ENCODE results near the gene ERFE.

- TF ChIP-seq, protein P1, sequence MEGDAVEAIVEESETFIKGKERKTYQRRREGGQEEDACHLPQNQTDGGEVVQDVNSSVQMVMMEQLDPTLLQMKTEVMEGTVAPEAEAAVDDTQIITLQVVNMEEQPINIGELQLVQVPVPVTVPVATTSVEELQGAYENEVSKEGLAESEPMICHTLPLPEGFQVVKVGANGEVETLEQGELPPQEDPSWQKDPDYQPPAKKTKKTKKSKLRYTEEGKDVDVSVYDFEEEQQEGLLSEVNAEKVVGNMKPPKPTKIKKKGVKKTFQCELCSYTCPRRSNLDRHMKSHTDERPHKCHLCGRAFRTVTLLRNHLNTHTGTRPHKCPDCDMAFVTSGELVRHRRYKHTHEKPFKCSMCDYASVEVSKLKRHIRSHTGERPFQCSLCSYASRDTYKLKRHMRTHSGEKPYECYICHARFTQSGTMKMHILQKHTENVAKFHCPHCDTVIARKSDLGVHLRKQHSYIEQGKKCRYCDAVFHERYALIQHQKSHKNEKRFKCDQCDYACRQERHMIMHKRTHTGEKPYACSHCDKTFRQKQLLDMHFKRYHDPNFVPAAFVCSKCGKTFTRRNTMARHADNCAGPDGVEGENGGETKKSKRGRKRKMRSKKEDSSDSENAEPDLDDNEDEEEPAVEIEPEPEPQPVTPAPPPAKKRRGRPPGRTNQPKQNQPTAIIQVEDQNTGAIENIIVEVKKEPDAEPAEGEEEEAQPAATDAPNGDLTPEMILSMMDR (IDR thresholded peaks at IDR 0.05) = no peak
- no peak for TF ChIP-seq POLR2A (IDR thresholded peaks at IDR 0.05)
Measured at GRCh38 chr2:238162251-238162845, 3.6 kb downstream of the ERFE start.
